ENCODE data around the gene MCHR1.
"Not testable (repeated sequence)": the region's sequence is repeated elsewhere in the genome, so short reads cannot be mapped to it uniquely, and the experiment has no call there.

MCHR1 gene

DNA sequence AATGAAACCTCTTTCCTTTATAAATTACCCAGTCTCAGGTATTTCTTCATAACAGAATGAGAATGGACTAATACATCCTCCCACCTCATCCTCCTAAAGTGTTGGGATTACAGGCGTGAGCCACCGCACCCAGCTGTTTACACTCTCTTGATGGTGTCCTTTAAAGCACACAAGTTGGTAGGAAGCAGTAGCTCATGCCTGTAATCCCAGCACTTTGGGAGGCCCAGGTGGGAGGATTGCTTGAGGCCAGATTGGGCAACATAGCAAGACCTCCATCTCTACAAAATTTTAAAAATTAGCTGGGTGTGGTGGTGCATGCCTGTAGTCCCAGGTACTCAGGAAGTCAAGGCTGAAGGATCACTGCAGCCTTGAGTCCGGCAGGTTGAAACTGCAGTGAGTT, 23.3 kb upstream of the MCHR1 start:
- not testable (repeated sequence) for DNase-seq (ENCODE audit: low read depth)

GRCh38 chr22:40656651-40657050, 22.6 kb upstream of the MCHR1 start:
- not testable (repeated sequence) for DNase-seq (ENCODE audit: low read depth)

- no peak for DNase-seq (ENCODE audit: low read depth)
Observed at GRCh38 chr22:40659166-40659565, 20.1 kb upstream of the MCHR1 start.

DNA sequence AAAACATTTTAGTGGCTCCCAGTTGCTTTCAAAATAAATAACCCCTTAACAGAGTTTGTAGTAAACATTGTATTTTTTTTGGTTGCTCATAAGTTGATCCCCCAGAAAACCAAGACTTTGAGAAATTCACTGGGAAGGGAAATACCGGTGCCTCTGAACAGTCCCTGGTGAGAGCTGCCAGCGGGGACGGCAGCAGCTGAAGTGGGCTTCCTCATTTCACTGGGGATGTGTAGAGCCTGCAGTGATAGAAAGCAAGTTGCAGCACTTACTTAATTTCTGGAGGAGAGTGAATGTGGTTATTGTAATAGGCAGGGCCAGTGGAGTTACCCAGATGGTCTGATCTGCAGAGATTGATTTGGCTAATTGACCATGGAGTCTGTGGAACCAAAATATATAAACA, 18.6 kb upstream of the MCHR1 start:
- no peak for DNase-seq (ENCODE audit: low read depth)

GRCh38 chr22:40661671-40662070, 17.6 kb upstream of the MCHR1 start:
- DNase-seq (ENCODE audit: low read depth), result no peak

DNA sequence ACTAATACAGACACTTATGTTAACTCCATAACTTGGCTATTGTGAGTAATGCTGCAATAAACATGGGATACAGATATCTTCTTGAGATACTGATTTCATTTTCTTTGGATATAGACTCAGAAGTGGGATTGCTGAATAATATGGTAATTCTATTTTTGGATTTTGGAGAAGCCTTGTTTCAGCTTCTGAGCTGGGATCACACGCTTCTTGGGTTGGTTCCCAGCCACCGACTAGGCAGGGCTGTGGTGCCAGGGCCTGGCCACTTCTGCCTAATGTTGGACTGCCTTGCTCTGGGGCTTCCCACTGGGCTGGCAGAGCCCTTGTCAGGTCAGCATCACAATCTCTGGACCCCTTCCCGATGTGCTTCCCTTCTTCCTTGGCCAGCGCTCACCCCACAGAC, 14.0 kb upstream of the MCHR1 start:
- no peak for DNase-seq (ENCODE audit: low read depth)

DNA sequence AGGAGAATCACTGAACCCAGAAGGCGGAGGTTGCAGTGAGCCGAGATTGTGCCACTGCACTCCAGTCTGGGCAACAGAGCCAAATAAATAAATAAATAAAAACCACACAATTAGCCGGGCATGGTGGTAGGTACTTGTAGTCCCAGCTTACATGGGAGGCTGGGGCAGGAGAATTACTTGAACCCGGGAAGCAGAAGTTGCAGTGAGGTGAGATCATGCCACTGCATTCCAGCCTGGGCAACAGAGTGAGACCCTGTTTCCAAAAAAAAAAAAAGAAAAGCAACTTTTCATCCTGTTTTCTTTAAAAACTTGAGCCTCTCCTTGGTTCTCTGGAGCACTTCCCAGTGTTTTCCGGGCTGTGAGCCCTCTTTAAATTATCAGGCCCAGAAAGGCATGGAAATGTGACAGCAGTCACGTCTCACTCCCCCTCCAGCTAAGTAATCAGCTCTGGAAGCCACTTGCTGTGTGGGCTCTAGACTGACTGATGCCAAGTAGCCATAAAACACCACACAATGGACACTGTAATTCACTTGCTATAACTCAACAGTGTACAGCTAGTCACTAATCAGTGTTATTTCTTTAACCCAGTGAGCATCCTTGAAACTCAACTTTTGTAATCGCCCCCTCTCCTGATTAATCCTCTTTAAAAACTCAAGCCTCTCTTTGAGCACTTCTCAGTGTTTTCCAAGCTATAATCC, 13.0 kb upstream of the MCHR1 start:
- DNase-seq (ENCODE audit: low read depth), result no peak

DNA sequence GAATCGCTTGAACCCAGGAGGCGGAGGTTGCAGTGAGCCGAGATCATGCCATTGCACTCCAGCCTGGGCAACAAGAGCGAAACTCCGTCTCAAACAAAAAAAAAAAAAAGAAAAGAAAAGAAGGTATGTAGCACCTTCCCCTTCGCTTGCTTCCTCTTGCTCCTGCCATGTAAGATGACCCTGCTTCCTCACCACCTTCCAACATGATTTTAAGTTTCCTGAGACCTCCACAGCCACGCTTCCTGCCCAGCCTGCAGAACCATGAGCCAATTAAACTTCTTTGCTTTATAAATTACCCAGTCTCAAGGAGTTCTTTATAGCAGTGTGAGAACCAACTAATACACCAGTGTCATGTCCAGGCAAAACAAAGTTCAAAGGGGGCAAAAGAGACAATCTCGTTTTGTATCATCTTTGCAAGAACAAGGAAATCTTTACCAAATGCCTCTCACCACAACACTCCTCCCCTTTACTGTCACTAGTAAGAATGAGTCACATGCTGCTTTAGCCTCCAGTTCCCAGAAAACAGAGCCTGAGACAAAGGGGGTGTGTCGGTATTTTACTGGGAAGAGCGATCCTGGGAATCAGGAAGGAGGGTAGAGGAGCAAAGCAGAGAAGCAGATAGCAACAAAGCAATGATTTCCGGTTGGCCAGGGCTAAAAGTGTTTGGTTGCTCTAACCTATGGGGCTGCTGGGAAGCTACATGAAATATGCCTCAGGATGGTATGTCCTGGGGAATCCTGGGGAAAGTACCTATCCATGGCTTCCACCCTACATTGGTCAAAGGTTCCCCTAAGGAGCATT, 10.5 kb upstream of the MCHR1 start:
- no peak for DNase-seq (ENCODE audit: low read depth)

GRCh38 chr22:40670058-40670457, 9.2 kb upstream of the MCHR1 start:
- DNase-seq (ENCODE audit: low read depth), result no peak

DNA sequence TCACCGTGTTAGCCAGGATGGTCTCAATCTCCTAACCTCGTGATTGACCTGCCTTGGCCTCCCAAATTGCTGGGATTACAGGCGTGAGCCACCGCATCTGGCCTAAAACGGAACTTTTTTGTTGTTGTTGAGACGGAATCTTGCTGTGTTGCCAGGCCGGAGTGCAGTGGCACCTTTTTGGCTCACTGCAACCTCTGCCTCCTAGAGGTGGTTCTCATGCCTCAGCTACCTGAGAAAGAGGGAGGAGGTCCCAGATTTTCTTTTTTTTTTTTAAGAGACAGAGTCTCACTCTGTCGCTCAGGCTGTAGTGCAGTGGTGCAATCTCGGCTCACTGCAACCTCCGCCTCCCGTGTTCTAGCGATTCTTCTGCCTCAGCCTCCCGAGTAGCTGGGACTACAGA, 7.9 kb upstream of the MCHR1 start:
- no peak for DNase-seq (ENCODE audit: low read depth)

GRCh38 chr22:40671796-40672360, 7.4 kb upstream of the MCHR1 start:
- no peak for DNase-seq (ENCODE audit: low read depth)

DNA sequence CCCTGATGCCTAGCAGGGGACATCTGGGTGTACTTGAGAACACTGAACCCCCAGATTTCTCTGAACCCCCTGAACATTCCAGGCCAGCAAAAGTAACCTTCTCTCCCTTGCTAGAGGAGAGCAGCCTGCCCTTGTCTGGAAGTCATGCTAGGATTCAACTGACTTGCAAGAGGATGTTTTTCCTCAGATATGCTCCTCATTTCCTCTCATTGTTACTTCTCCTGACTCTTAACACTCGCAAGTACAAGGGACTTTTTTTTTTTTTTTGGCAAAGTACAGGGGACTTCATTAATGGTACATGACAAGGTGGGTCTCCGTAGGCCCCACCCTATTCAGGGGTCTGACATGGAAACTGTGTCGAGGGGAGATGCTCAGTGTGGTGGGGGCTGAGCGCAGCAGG, 6.3 kb upstream of the MCHR1 start:
- DNase-seq (ENCODE audit: low read depth), result no peak

DNA sequence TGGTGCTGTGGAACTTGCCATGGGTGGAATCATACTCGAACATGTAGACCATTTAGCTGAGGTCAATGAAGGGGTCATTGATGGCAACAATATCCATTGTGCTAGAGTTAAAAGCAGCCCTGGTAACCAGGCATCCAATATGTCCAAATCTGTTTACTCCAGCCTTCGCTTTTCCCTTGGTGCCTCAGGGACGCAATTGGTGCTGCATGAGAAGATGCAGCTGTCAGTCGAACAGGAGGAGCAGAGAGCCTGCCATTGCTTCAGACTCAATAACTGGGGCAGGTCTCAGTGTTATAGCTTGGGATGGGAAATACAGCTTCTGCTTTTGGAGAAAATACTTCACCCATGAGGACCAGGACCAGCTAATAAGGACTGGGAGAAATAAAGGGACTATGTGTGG, 5.0 kb upstream of the MCHR1 start:
- DNase-seq (ENCODE audit: low read depth), result no peak

GRCh38 chr22:40676166-40676565, 3.1 kb upstream of the MCHR1 start:
- DNase-seq (ENCODE audit: low read depth), result not testable (repeated sequence)

DNA sequence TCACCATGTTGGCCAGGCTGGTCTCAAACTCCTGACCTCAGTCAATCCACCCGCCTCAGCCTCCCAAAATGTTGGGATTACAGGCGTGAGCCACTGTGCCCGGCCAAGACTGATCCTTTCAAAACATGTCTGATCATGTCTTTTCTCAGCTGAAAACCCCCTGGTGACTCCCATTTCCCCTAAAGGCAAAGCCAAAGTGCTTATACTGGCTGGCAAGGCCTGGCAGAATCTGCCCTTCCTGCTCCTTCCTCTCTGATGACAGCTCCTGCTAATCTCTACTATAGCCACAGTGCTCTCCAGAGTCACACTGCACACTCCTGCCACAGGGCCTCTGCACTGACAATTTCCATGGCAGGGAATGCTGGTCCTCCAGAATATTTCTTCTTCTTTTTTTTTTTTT, 2.6 kb upstream of the MCHR1 start:
- no peak for DNase-seq (ENCODE audit: low read depth)

GRCh38 chr22:40678493-40679248, 613 bp upstream of the MCHR1 start:
- no peak for DNase-seq (ENCODE audit: low read depth)

DNA sequence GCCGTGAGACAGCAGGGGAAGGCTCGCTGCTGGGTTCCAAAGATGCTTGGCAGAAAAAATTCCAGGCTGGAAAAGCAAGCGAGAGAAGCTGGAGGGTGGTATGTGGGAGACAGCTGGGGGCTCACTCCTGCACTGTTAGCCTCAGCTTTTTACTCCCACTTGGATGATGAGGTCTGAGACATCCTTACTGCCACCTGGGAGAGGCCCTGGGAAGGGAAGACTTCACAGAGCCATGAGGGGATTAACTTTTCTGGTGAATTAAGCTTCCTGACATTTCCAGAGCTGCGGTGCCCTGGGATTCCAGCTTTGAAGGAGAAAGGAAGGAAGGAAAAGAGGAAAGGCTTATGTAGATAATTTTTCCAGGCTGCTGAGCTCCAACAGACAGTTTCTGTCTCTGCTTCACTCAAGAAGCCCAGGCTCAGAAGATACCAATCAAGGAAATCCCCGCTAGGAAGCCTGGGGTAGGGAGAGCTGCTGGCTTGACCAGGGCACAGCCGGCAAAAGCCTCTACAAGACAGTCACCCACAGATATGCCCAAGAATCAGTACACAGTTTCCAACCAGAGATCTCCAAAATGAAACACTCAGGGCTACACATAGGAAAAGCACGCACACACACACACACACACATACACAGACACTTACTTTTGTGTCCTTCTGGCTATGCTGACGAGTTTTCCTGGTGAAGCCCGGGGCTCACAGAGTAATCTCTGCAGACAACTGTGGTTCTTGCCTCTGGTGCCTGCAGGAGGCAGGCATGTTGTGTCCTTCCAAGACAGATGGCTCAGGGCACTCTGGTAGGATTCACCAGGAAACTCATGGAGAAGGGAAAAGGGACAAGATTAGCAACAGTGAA, 907 bp downstream of the MCHR1 start:
- DNase-seq (ENCODE audit: low read depth), result no peak

GRCh38 chr22:40680819-40681183, 1.5 kb downstream of the MCHR1 start:
- DNase-seq (ENCODE audit: low read depth), result no peak

DNA sequence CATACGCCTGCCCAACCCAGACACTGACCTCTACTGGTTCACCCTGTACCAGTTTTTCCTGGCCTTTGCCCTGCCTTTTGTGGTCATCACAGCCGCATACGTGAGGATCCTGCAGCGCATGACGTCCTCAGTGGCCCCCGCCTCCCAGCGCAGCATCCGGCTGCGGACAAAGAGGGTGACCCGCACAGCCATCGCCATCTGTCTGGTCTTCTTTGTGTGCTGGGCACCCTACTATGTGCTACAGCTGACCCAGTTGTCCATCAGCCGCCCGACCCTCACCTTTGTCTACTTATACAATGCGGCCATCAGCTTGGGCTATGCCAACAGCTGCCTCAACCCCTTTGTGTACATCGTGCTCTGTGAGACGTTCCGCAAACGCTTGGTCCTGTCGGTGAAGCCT, 2.2 kb downstream of the MCHR1 start:
- no peak for DNase-seq (ENCODE audit: low read depth)

DNA sequence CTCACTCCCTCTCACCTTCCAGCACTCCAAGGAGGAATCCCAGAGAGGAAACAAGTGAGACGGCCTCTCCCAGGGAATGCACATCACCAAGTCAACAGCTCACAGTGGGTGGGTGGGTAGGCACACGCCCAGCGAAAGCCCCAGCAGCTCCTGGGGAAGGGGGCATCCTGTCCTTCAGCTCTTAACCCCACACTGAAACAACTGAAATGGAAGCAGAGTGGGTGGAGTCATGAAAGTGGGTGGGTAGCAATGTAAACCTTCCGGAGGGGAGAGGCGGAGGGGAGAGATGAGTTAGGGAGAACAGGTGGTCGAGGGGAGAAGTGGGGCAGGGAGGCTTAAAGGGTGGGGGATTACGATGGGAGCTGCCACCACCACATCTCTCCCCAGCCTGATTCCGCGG, 5.4 kb downstream of the MCHR1 start:
- no peak for DNase-seq (ENCODE audit: low read depth)

DNA sequence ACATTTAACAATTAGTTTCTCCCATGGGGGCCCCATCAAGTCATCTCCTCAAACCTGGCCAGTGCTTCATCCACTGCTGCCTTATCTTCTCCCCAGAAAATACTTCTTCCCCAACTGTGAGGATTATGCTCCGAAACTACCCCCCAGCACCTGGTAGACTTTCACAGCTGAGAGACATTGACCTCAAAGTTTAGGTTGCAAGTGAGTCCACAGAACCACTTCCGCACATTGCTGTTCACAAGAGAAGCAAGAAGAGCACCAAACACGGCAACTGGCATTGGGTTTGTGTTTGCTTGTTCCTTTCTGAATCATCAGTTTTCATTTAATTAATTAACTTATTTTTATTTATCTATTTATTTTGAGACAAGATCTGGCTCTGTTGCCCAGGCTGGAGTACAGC, 6.1 kb downstream of the MCHR1 start:
- DNase-seq (ENCODE audit: low read depth), result no peak

DNA sequence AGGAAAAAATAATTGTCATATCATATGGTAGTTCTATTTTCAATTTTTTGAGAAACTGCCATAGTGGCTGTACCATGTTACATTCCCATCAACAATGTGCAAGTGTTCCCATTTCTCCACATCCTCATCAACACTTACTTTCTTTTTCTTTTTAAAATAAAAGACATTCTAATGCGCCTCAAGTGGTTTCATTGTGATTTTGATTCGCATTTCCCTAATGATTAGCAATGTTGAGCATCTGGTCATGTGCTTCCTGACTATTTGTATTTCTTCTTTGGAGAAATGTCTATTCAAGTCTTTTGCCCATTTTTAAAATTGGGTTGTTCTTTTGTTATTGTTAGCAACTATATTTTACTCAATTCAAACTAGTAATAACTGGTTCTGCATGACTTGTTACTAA, 8.4 kb downstream of the MCHR1 start:
- DNase-seq (ENCODE audit: low read depth), result no peak
